ENCODE results near the gene TTC28.

TTC28 gene

DNA sequence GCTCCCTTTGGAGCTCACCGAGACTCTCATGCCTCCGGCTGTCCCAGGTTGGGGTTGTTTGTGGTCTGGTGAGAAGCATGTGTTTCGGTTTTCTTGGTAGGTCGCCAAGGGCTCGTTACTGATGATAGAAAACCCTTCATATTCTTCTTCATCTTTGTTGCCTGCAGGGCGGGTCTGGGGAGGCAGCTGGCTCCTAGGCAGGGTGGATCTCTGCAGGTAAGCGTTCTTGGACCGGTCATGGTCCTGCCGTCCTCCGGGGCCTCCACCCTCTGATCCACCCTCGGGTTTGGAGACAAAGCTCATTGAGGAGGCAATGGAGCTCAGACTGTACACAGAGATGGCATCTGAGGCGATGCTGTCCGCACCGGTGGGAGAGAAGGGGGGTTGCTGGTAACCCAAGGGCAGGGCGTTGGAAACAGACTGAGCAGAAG, 696.3 kb downstream of the TTC28 start:
- no peak overlapping the region for H3K4me2 ChIP-seq (ENCODE audit: low read depth, low read length, poor library complexity, severe bottlenecking)
- no peaks in the 10 kb centered on the region for H3K79me2 ChIP-seq (ENCODE audit: insufficient read depth, low read length)
- H3K4me3 ChIP-seq (ENCODE audit: insufficient read depth, low read length, poor library complexity, severe bottlenecking), result no peak overlapping the region
- no peaks in the 10 kb centered on the region for H3K36me3 ChIP-seq (ENCODE audit: low read length)
- H3K9me2 ChIP-seq (replicated peaks; ENCODE audit: insufficient read depth, low read length), result no peaks in the 10 kb centered on the region
- no peaks in the 10 kb centered on the region for H3K9me3 ChIP-seq (ENCODE audit: insufficient read depth, low read length)
- TF ChIP-seq, protein P1, sequence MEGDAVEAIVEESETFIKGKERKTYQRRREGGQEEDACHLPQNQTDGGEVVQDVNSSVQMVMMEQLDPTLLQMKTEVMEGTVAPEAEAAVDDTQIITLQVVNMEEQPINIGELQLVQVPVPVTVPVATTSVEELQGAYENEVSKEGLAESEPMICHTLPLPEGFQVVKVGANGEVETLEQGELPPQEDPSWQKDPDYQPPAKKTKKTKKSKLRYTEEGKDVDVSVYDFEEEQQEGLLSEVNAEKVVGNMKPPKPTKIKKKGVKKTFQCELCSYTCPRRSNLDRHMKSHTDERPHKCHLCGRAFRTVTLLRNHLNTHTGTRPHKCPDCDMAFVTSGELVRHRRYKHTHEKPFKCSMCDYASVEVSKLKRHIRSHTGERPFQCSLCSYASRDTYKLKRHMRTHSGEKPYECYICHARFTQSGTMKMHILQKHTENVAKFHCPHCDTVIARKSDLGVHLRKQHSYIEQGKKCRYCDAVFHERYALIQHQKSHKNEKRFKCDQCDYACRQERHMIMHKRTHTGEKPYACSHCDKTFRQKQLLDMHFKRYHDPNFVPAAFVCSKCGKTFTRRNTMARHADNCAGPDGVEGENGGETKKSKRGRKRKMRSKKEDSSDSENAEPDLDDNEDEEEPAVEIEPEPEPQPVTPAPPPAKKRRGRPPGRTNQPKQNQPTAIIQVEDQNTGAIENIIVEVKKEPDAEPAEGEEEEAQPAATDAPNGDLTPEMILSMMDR (IDR thresholded peaks at IDR 0.05; ENCODE audit: insufficient read depth, low read length, poor library complexity, severe bottlenecking), result no peak
- no peak for TF ChIP-seq EZH2phosphoT487 (conservative IDR thresholded peaks at IDR 0.05; ENCODE audit: low read length)
- no peak overlapping the region for H2AFZ ChIP-seq (ENCODE audit: low read depth, low read length, severe bottlenecking)
- no peaks in the 10 kb centered on the region for H3F3A ChIP-seq (ENCODE audit: insufficient read depth)
- no peak overlapping the region for H3K27ac ChIP-seq (ENCODE audit: low read depth, low read length)
- no peak overlapping the region for H3K9ac ChIP-seq (ENCODE audit: low read length)
- no peaks in the 10 kb centered on the region for H4K20me1 ChIP-seq (ENCODE audit: low read depth, low read length)
- no peaks in the 10 kb centered on the region for H3K27me3 ChIP-seq (ENCODE audit: low read length)

- no peak overlapping the region for H3K4me2 ChIP-seq (ENCODE audit: low read depth, low read length, poor library complexity, severe bottlenecking)
- H2AFZ ChIP-seq (ENCODE audit: low read depth, low read length, severe bottlenecking), result no peak overlapping the region
- no peak overlapping the region for H3K27ac ChIP-seq (ENCODE audit: low read depth, low read length)
- H3K4me3 ChIP-seq (ENCODE audit: insufficient read depth, low read length, poor library complexity, severe bottlenecking), result no peak overlapping the region
- no peaks in the 10 kb centered on the region for H3K79me2 ChIP-seq (ENCODE audit: insufficient read depth, low read length)
- H3K9me3 ChIP-seq (ENCODE audit: insufficient read depth, low read length), result no peaks in the 10 kb centered on the region
- H3K27me3 ChIP-seq (ENCODE audit: low read length), result no peaks in the 10 kb centered on the region
- no peaks in the 10 kb centered on the region for H3K9me2 ChIP-seq (replicated peaks; ENCODE audit: insufficient read depth, low read length)
- TF ChIP-seq EZH2phosphoT487 (conservative IDR thresholded peaks at IDR 0.05; ENCODE audit: low read length), result no peak
- TF ChIP-seq, protein P1 (IDR thresholded peaks at IDR 0.05; ENCODE audit: insufficient read depth, low read length, poor library complexity, severe bottlenecking), result no peak
- H3F3A ChIP-seq (ENCODE audit: insufficient read depth), result no peaks in the 10 kb centered on the region
- H3K9ac ChIP-seq (ENCODE audit: low read length), result no peak overlapping the region
- H4K20me1 ChIP-seq (ENCODE audit: low read depth, low read length), result no peaks in the 10 kb centered on the region
- no peaks in the 10 kb centered on the region for H3K36me3 ChIP-seq (ENCODE audit: low read length)
Measured at GRCh38 chr22:27982630-27983180, 696.9 kb downstream of the TTC28 start.

GRCh38 chr22:27982106-27982505, 697.5 kb downstream of the TTC28 start:
- Histone ChIP-seq H3K79me2 (ENCODE audit: insufficient read depth, low read length) (no peaks in the 10 kb centered on the region), H3K9me3 (ENCODE audit: insufficient read depth, low read length) (no peaks in the 10 kb centered on the region), H3K9ac (ENCODE audit: low read length) (no peak overlapping the region), H3K4me2 (ENCODE audit: low read depth, low read length, poor library complexity, severe bottlenecking) (no peak overlapping the region), H2AFZ (ENCODE audit: low read depth, low read length, severe bottlenecking) (no peak overlapping the region), H3K27ac (ENCODE audit: low read depth, low read length) (no peak overlapping the region), H4K20me1 (ENCODE audit: low read depth, low read length) (no peaks in the 10 kb centered on the region), H3K27me3 (ENCODE audit: low read length) (no peaks in the 10 kb centered on the region), H3F3A (ENCODE audit: insufficient read depth) (no peaks in the 10 kb centered on the region), H3K4me3 (ENCODE audit: insufficient read depth, low read length, poor library complexity, severe bottlenecking) (no peak overlapping the region), H3K36me3 (ENCODE audit: low read length) (no peaks in the 10 kb centered on the region), H3K9me2 (replicated peaks; ENCODE audit: insufficient read depth, low read length) (no peaks in the 10 kb centered on the region)
- TF ChIP-seq, protein P1 (IDR thresholded peaks at IDR 0.05; ENCODE audit: insufficient read depth, low read length, poor library complexity, severe bottlenecking), result no peak
- no peak for TF ChIP-seq EZH2phosphoT487 (conservative IDR thresholded peaks at IDR 0.05; ENCODE audit: low read length)

All from SU-DHL-6 (cell line).